ENCODE results near the gene LHFPL3.

GRCh38 chr7:104382616-104383015, 54.2 kb downstream of the LHFPL3 start:
- TF ChIP-seq, protein P1, sequence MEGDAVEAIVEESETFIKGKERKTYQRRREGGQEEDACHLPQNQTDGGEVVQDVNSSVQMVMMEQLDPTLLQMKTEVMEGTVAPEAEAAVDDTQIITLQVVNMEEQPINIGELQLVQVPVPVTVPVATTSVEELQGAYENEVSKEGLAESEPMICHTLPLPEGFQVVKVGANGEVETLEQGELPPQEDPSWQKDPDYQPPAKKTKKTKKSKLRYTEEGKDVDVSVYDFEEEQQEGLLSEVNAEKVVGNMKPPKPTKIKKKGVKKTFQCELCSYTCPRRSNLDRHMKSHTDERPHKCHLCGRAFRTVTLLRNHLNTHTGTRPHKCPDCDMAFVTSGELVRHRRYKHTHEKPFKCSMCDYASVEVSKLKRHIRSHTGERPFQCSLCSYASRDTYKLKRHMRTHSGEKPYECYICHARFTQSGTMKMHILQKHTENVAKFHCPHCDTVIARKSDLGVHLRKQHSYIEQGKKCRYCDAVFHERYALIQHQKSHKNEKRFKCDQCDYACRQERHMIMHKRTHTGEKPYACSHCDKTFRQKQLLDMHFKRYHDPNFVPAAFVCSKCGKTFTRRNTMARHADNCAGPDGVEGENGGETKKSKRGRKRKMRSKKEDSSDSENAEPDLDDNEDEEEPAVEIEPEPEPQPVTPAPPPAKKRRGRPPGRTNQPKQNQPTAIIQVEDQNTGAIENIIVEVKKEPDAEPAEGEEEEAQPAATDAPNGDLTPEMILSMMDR (IDR thresholded peaks at IDR 0.05 in 4 of 5, conservative IDR thresholded peaks at IDR 0.05 in 1 of 5): no peak
- no peak for TF ChIP-seq POLR2A (IDR thresholded peaks at IDR 0.05)
